ENCODE data around the gene APOL3.
"Not testable (repeated sequence)": the region's sequence is repeated elsewhere in the genome, so short reads cannot be mapped to it uniquely, and the experiment has no call there.

The APOL3 gene

GRCh38 chr22:36204632-36205015, 44.1 kb upstream of the APOL3 start:
- DNase-seq (ENCODE audit: low read depth), result no peak
- TF ChIP-seq CTCF (IDR thresholded peaks at IDR 0.05; ENCODE audit: low read depth, low read length, missing control alignments), result no peak
- H3K4me3 ChIP-seq (ENCODE audit: low read depth, low read length), result no peak overlapping the region
- in situ Hi-C loops (cut with HindIII; ENCODE audit: low sequenced_read_pairs), result no loop called here

DNA sequence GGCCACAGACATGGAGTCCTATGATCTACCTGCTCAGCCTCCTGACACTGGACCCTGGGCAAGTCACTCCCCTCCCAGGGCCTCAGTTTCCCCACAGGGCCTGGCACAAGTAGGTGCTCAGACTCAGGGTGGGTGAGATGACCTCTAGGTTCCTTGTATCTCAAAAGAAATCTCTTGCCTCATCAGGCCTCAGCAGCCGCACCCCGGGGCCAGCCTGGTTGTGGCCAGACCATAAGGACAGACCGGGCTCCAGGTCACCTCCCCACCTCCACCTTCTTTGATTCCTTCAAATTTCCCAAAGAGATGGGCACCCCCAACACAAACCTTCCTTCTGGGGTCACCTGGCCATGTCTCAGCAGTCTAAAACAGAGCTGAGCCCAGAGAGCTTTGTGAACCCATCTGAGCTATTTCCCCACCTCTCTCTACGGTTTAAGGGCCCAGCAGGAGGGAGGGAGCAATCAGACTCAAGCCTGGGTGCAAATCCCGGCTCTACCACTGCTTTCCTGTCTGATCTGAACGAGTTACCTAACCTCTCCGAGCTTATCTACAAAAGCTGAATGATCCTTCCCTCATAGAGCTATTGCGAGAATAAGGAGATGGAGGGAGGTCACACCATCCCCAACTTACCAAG, 43.6 kb upstream of the APOL3 start:
- DNase-seq (ENCODE audit: low read depth), result no peak
- H3K4me3 ChIP-seq (ENCODE audit: low read depth, low read length), result no peak overlapping the region
- in situ Hi-C loops (cut with HindIII; ENCODE audit: low sequenced_read_pairs), result no loop called here
- no peak for TF ChIP-seq CTCF (IDR thresholded peaks at IDR 0.05; ENCODE audit: low read depth, low read length, missing control alignments)

GRCh38 chr22:36203441-36203840, 42.9 kb upstream of the APOL3 start:
- DNase-seq (ENCODE audit: low read depth); H3K4me3 ChIP-seq (ENCODE audit: low read depth, low read length); in situ Hi-C loops (cut with HindIII; ENCODE audit: low sequenced_read_pairs): not testable (repeated sequence)

- H3K4me3 ChIP-seq (ENCODE audit: low read depth, low read length); DNase-seq (ENCODE audit: low read depth); in situ Hi-C loops (cut with HindIII; ENCODE audit: low sequenced_read_pairs): not testable (repeated sequence)
Measured at GRCh38 chr22:36202906-36203305, 42.4 kb upstream of the APOL3 start.

- no peak for TF ChIP-seq CTCF (IDR thresholded peaks at IDR 0.05; ENCODE audit: low read depth, low read length, missing control alignments)
- peak; percentile 18 for DNase-seq (ENCODE audit: low read depth)
- in situ Hi-C loops (cut with HindIII; ENCODE audit: low sequenced_read_pairs), result no loop called here
- H3K4me3 ChIP-seq (ENCODE audit: low read depth, low read length), result no peak within 1 kb of the TSS
Measured at GRCh38 chr22:36201630-36202319, 41.2 kb upstream of the APOL3 start, which contains the start of gene APOL4. TSS of gene APOL4 (minus strand) at chr22:36201809. CDS start at chr22:36201734, 75 bp downstream.

- in situ Hi-C loops (cut with HindIII; ENCODE audit: low sequenced_read_pairs); DNase-seq (ENCODE audit: low read depth); H3K4me3 ChIP-seq (ENCODE audit: low read depth, low read length): not testable (repeated sequence)
Measured at GRCh38 chr22:36201025-36201424, 40.5 kb upstream of the APOL3 start.

GRCh38 chr22:36199001-36199551, 38.5 kb upstream of the APOL3 start:
- no peak overlapping the region for H3K4me3 ChIP-seq (ENCODE audit: low read depth, low read length)
- in situ Hi-C loops (cut with HindIII; ENCODE audit: low sequenced_read_pairs), result no loop called here
- DNase-seq (ENCODE audit: low read depth), result no peak
- no peak for TF ChIP-seq CTCF (IDR thresholded peaks at IDR 0.05; ENCODE audit: low read depth, low read length, missing control alignments)

- H3K4me3 ChIP-seq (ENCODE audit: low read depth, low read length), result no peak overlapping the region
- in situ Hi-C loops (cut with HindIII; ENCODE audit: low sequenced_read_pairs), result no loop called here
- no peak for TF ChIP-seq CTCF (IDR thresholded peaks at IDR 0.05; ENCODE audit: low read depth, low read length, missing control alignments)
- DNase-seq (ENCODE audit: low read depth), result no peak
Measured at GRCh38 chr22:36198536-36198935, 38.0 kb upstream of the APOL3 start.

Data from astrocyte of the cerebellum (primary cell).